ENCODE measurements around the gene BDNF. TPM values are rescaled to one million over a fixed set of nuclear protein-coding genes. Genes with fewer than 3 reads are reported as not detected.

Gene BDNF
- total RNA-seq (2022; extraction: Qiagen RNA extraction; ENCODE audit: low read depth) = 5.6 to 9.5 TPM (median 7.5 TPM) in 5 replicates

DNA sequence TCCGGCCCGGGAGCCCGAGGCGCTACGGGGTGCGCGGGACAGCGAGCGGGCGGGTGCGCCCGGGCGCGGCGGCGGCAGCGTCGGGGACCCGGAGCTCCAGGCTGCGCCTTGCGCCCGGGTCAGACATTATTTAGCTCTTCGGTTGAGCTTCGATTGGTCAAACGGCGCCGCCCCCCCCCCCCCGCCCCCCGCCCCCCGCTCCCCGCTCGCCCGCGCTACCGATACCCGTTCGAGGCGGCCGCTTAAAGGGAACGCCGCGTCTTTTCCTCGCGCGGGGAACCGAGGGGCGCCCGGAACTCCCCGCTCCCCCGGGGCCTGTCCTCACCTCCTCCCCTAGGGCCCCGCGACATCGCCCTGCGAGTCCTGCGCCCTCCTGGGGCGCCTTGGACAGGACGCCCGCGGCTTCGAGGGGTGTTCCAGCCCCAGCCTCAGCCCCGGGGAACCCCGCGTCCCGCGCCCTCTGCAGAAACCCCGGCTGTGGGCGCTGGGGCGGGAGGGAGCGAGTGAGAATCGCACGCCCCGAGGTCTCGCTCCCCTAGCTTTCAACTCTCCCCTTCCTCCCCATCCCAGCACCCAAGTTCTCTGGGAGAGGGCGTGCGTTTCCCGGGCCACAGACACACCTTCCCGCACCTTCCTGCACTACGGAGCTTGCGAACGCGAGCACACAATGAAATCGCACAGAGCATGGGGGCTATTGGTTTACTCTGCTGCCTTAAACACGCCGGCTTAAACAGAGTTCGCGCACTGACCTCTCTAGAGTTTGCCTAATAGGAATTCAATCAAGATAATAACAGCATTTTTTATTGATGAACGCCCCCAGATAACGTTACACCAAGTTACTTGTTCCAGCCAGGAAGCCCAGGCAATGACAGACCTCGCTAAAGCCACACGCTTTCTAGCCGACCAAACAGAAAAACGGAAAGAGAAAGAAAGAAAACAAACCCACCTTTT lies at the start of gene BDNF:
Gene BDNF, minus strand, starts transcription at position 105 of the 951 bp plus-strand sequence. CDS start 41,891 bp downstream, outside the sequence.

Other genes starting within 250 kb of the BDNF start
- gene LGR4, start 227.7 kb downstream of the BDNF start, total RNA-seq (2022; extraction: Qiagen RNA extraction; ENCODE audit: low read depth) = 18.7 to 45.5 TPM (median 40.5 TPM) in 5 replicates
- 3.9 to 9.2 TPM (median 7.2 TPM) in 5 replicates for gene LIN7C, start 193.7 kb downstream of the BDNF start, total RNA-seq (2022; extraction: Qiagen RNA extraction; ENCODE audit: low read depth)